ENCODE results near the gene ADAMTS18.
"Not testable (repeated sequence)": the region's sequence is repeated elsewhere in the genome, so short reads cannot be mapped to it uniquely, and the experiment has no call there.

ADAMTS18 gene

GRCh38 chr16:77262971-77263370 is 171.9 kb downstream of the ADAMTS18 start:
- Histone ChIP-seq H3K79me2 (ENCODE audit: low read length) (no peaks in the 10 kb centered on the region), H3K4me1 (ENCODE audit: low read length) (no peaks in the 10 kb centered on the region), H3K36me3 (replicated peaks; ENCODE audit: low read depth, low read length) (no peaks in the 10 kb centered on the region), H4K20me1 (ENCODE audit: insufficient read depth, low read length) (no peaks in the 10 kb centered on the region), H3K4me2 (ENCODE audit: low read length) (no peak overlapping the region), H3K9me3 (ENCODE audit: insufficient read depth, low read length) (no peaks in the 10 kb centered on the region), H3K27ac (ENCODE audit: low read length) (no peak overlapping the region), H3K27me3 (ENCODE audit: low read depth, low read length) (no peaks in the 10 kb centered on the region), H3K4me3 (ENCODE audit: low read length) (no peak overlapping the region), H2AFZ (ENCODE audit: low read depth, low read length) (no peak overlapping the region), H3K9ac (ENCODE audit: low read length) (no peak overlapping the region)
- TF ChIP-seq EZH2phosphoT487 (IDR thresholded peaks at IDR 0.05; ENCODE audit: low read depth) (no peak), CTCF (IDR thresholded peaks at IDR 0.05; ENCODE audit: low read depth, low read length) (no peak)

GRCh38 chr16:77250400-77250799 is 184.4 kb downstream of the ADAMTS18 start:
- no peaks in the 10 kb centered on the region for H3K79me2 ChIP-seq (ENCODE audit: low read length)
- H3K4me2 ChIP-seq (ENCODE audit: low read length) = no peak overlapping the region
- peaks cover 4% of the 10 kb centered on the region; the same call in 1 of the 2 replicates for H3K4me1 ChIP-seq (ENCODE audit: low read length)
- no peak overlapping the region for H2AFZ ChIP-seq (ENCODE audit: low read depth, low read length)
- H4K20me1 ChIP-seq (ENCODE audit: insufficient read depth, low read length) = no peaks in the 10 kb centered on the region
- H3K27me3 ChIP-seq (ENCODE audit: low read depth, low read length) = peaks cover 14% of the 10 kb centered on the region; the same call in 1 of the 2 replicates
- TF ChIP-seq EZH2phosphoT487 (IDR thresholded peaks at IDR 0.05; ENCODE audit: low read depth) (no peak), CTCF (IDR thresholded peaks at IDR 0.05; ENCODE audit: low read depth, low read length) (no peak)
- no peak overlapping the region for H3K9ac ChIP-seq (ENCODE audit: low read length)
- no peak overlapping the region for H3K27ac ChIP-seq (ENCODE audit: low read length)
- no peaks in the 10 kb centered on the region for H3K9me3 ChIP-seq (ENCODE audit: insufficient read depth, low read length)
- H3K4me3 ChIP-seq (ENCODE audit: low read length) = no peak overlapping the region
- H3K36me3 ChIP-seq (replicated peaks; ENCODE audit: low read depth, low read length) = no peaks in the 10 kb centered on the region

- H3K9ac ChIP-seq (ENCODE audit: low read length) = no peak overlapping the region
- H3K79me2 ChIP-seq (ENCODE audit: low read length) = no peaks in the 10 kb centered on the region
- H2AFZ ChIP-seq (ENCODE audit: low read depth, low read length) = no peak overlapping the region
- no peak overlapping the region for H3K27ac ChIP-seq (ENCODE audit: low read length)
- H3K4me1 ChIP-seq (ENCODE audit: low read length) = peaks cover 18% of the 10 kb centered on the region
- no peak overlapping the region for H3K4me2 ChIP-seq (ENCODE audit: low read length)
- H3K27me3 ChIP-seq (ENCODE audit: low read depth, low read length) = peaks cover 9% of the 10 kb centered on the region; the same call in 1 of the 2 replicates
- no peaks in the 10 kb centered on the region for H4K20me1 ChIP-seq (ENCODE audit: insufficient read depth, low read length)
- H3K9me3 ChIP-seq (ENCODE audit: insufficient read depth, low read length) = no peaks in the 10 kb centered on the region
- TF ChIP-seq CTCF (IDR thresholded peaks at IDR 0.05; ENCODE audit: low read depth, low read length) (no peak), EZH2phosphoT487 (IDR thresholded peaks at IDR 0.05; ENCODE audit: low read depth) (no peak)
- H3K4me3 ChIP-seq (ENCODE audit: low read length) = no peak overlapping the region
- H3K36me3 ChIP-seq (replicated peaks; ENCODE audit: low read depth, low read length) = no peaks in the 10 kb centered on the region
These were observed 188.7 kb downstream of the ADAMTS18 start for GRCh38 chr16:77246150-77246549.

- not testable (repeated sequence) for H3K4me3 ChIP-seq (ENCODE audit: low read length); H3K27ac ChIP-seq (ENCODE audit: low read length); H3K9me3 ChIP-seq (ENCODE audit: insufficient read depth, low read length); H2AFZ ChIP-seq (ENCODE audit: low read depth, low read length); H3K36me3 ChIP-seq (replicated peaks; ENCODE audit: low read depth, low read length); H3K9ac ChIP-seq (ENCODE audit: low read length); H3K4me2 ChIP-seq (ENCODE audit: low read length); H3K79me2 ChIP-seq (ENCODE audit: low read length); H3K27me3 ChIP-seq (ENCODE audit: low read depth, low read length); H4K20me1 ChIP-seq (ENCODE audit: insufficient read depth, low read length)
- peaks cover 18% of the 10 kb centered on the region for H3K4me1 ChIP-seq (ENCODE audit: low read length)
These were observed 192.4 kb downstream of the ADAMTS18 start for GRCh38 chr16:77242471-77242870.

- Histone ChIP-seq H3K4me3 (ENCODE audit: low read length) (no peak overlapping the region), H3K27ac (ENCODE audit: low read length) (no peak overlapping the region), H3K27me3 (ENCODE audit: low read depth, low read length) (peaks cover 9% of the 10 kb centered on the region; the same call in 1 of the 2 replicates), H3K36me3 (replicated peaks; ENCODE audit: low read depth, low read length) (no peaks in the 10 kb centered on the region), H3K4me1 (ENCODE audit: low read length) (peaks cover 5% of the 10 kb centered on the region; the same call in 1 of the 2 replicates), H3K79me2 (ENCODE audit: low read length) (no peaks in the 10 kb centered on the region), H2AFZ (ENCODE audit: low read depth, low read length) (no peak overlapping the region), H3K9me3 (ENCODE audit: insufficient read depth, low read length) (no peaks in the 10 kb centered on the region), H3K9ac (ENCODE audit: low read length) (no peak overlapping the region), H3K4me2 (ENCODE audit: low read length) (no peak overlapping the region), H4K20me1 (ENCODE audit: insufficient read depth, low read length) (no peaks in the 10 kb centered on the region)
- no peak for TF ChIP-seq EZH2phosphoT487 (IDR thresholded peaks at IDR 0.05; ENCODE audit: low read depth)
- TF ChIP-seq CTCF (IDR thresholded peaks at IDR 0.05; ENCODE audit: low read depth, low read length) = no peak
These were observed 196.2 kb downstream of the ADAMTS18 start for GRCh38 chr16:77238593-77238992.
